BJ (cell line): ENCODE measurements around the gene DIS3L2. TPM values are rescaled to one million over a fixed set of nuclear protein-coding genes. Genes with fewer than 3 reads are reported as not detected.
A peak's percentile ranks its signal among the peaks of the same experiment; 100 is the strongest.

ENCODE experiments used
- CTCF ChIA-PET: fragments of 350-600 bp; formaldehyde crosslinking; extraction: SDS; loops from one replicate; lab custom pipeline; 2021; ENCODE audit warnings: antibody characterized with exemption, inconsistent platforms; lab: Yijun Ruan, JAX
- POLR2A ChIA-PET: fragments of 300-600 bp; sonication (Branson Sonifier 250); formaldehyde crosslinking; extraction: SDS; loops from one replicate; lab custom pipeline; 2021; ENCODE audit warnings: antibody characterized with exemption; lab: Charles Lee
- DNase-seq: peaks from one replicate; pipeline ENCODE4 v3.0.0-alpha.2; 2011; ENCODE audit warnings: low read depth
- H3K27me3 ChIP-seq: 2 replicates; pipeline ENCODE4 v1.6.0; 2011; ENCODE audit warnings: low read length; ENCODE audit not compliant: control insufficient read depth, insufficient read depth
- H3K36me3 ChIP-seq: 2 replicates; pipeline ENCODE4 v1.5.1; 2011; ENCODE audit warnings: low read length; ENCODE audit not compliant: control insufficient read depth, insufficient read depth
- H3K4me3 ChIP-seq: 2 replicates; pipeline ENCODE4 v1.5.1; 2011; ENCODE audit warnings: low read depth, mild to moderate bottlenecking, control low read depth, low read length
- polyA plus RNA-seq: library from polyadenylated mRNA; depleted of rRNA; stranded (reverse); fragments of >200 nt; gene quantifications from 2 replicates; pipeline ENCODE4 v1.2.3, GENCODE V29; 2011
- TF ChIP-seq, protein P1 (sequence below): IDR thresholded peaks from 2 replicates; pipeline ENCODE4 v1.5.1; 2011; ENCODE audit warnings: low read depth, mild to moderate bottlenecking, control low read depth, inconsistent platforms, low read length, moderate library complexity; ENCODE audit not compliant: insufficient read depth

The DIS3L2 gene
- polyA plus RNA-seq, 1 experiment = 12.4 TPM

DNA sequence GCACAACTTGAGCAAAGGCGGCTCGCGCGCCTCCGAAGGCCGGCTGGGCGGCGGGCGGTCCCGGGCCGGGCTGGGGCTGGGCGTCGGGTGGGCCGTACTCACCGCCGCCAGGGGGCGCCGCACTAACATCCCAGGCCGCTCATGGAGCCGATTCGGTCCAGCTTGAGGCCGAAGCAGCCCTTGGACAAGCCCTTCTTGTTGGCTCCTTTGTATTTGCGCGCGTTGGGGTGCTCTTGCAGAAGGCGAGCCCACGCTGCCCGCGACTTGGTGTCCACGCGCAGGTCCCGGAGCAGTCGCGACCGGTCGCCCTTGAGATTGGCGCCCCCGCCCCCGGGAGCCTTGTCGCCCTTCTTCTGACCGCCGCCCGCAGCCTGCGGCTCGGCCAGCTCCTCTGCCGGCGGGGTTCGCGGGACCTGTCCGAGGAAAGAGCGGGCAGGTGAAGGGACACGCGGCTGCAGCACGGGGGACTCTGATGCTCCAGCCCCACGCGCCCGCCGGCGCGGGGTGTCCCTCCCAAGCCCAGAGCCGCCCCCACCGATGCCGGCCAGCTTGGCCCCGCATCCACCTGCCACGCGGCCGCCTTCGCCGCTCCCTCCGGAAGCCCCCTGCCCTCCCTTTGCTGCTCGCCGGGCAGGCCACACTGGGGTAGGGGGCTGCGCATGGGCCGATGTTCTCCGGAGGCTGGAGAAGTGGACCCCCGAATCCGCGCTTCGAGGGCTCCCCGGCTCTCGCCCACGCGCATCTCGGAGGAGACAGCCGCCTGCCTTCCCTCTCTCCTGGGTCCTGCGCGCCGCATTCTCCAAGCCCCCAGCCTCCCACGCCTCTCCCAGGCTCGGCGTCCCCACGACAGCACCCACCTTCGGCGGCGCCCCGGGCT is 36.0 kb upstream of the DIS3L2 start:
- TF ChIP-seq, protein P1, sequence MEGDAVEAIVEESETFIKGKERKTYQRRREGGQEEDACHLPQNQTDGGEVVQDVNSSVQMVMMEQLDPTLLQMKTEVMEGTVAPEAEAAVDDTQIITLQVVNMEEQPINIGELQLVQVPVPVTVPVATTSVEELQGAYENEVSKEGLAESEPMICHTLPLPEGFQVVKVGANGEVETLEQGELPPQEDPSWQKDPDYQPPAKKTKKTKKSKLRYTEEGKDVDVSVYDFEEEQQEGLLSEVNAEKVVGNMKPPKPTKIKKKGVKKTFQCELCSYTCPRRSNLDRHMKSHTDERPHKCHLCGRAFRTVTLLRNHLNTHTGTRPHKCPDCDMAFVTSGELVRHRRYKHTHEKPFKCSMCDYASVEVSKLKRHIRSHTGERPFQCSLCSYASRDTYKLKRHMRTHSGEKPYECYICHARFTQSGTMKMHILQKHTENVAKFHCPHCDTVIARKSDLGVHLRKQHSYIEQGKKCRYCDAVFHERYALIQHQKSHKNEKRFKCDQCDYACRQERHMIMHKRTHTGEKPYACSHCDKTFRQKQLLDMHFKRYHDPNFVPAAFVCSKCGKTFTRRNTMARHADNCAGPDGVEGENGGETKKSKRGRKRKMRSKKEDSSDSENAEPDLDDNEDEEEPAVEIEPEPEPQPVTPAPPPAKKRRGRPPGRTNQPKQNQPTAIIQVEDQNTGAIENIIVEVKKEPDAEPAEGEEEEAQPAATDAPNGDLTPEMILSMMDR = peak; percentile 72
- DNase-seq = no peak
- peaks cover 39% of the 10 kb centered on the region for H3K27me3 ChIP-seq
- POLR2A ChIA-PET = no interaction called here
- CTCF ChIA-PET = interaction anchor here (0.9 to 13.5 kb wide), 36 partner anchors 9 to 517 kb away, joined by 3 to 186 read pairs (median 6); no protein-coding TSS in a partner anchor
- H3K4me3 ChIP-seq = peak overlapping the region; percentile 32
- H3K36me3 ChIP-seq = no peaks in the 10 kb centered on the region

DNA sequence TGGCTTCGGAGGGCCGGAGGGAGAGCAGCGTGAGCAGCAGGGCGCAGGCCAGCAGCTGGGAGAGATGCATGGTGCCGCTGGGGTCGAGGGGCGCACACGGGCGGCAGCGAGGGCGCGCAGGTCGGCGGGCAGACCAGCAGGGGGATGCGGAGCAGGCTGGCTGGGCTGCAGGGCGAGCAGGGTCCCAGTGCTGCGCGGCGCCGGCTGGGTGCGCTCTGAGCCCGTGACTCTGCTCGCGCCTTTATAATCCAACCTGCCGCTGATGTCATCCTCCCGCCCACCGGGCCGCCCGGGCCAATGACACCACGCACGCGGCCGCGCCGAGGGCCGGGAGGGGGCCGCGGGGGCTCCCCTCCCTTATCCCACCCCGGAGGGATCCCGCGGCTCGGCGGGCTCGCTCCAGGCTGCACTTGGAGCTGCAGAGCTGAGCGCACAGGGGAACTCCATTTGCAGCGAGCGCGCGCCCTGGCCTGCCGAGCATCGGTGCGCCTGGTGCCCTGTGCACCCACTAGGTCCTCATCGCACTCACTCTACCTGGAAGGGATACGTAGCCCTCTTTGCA is 35.3 kb upstream of the DIS3L2 start, which contains the start of gene NPPC:
TSS of gene NPPC (minus strand) at position 217 of the 562 bp plus-strand sequence. CDS start at position 70, 147 bp downstream.
- no peaks in the 10 kb centered on the region for H3K36me3 ChIP-seq
- DNase-seq = no peak
- peak within 1 kb of the TSS; percentile 32 for H3K4me3 ChIP-seq
- TF ChIP-seq, protein P1 = no peak
- peaks cover 45% of the 10 kb centered on the region for H3K27me3 ChIP-seq
- POLR2A ChIA-PET = interaction anchor here (0.7 kb wide), 1 partner anchor 602 kb away, joined by 3 read pairs; no protein-coding TSS in a partner anchor
- CTCF ChIA-PET = interaction anchor here (0.9 to 13.5 kb wide), 23 partner anchors 8 to 511 kb away, joined by 3 to 186 read pairs (median 6); no protein-coding TSS in a partner anchor

DNA sequence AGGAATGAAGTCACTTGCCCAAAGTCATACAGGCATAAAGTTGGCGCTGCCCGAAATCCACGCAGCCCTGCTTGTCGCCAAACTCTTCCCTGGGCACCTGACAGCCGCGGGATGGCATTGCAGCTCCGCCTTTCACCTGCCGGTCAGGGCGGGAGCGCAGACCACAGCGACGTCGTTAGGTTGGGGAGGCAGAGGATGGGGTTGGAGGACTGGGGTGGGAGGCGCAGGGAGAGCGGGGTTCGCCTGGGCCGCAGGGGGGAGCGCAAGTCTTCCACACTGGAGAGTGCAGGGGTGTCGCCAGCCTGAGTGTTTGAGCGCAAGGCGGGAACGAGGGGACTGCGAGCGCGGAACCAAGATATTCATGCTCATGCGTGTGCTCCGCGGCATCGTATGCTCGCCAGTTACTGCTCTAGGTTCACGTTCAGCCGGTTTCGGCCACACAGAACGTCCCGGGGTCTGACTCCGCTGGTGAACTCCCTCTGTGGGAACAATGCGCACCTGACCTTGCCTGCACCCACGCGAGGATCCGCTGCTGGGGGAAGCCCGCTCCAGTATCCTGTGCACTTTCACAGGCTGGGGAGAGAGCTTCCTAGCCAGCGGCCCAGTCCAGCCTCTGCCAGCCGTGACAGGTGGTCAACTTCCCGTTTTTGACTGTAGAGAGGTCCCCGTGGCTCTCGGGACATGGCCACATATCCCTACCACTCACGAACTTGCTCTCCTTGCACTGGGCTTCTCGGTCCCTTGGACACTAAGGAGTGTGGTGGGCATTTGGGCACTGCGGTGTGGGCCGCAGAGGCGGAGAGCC is 34.5 kb upstream of the DIS3L2 start:
- TF ChIP-seq, protein P1 = no peak
- Histone ChIP-seq H3K4me3 (no peak overlapping the region; the same call in 1 of the 2 replicates), H3K27me3 (peaks cover 45% of the 10 kb centered on the region), H3K36me3 (no peaks in the 10 kb centered on the region)
- DNase-seq = no peak
- POLR2A ChIA-PET = interaction anchor here (0.7 kb wide), 1 partner anchor 601 kb away, joined by 3 read pairs; no protein-coding TSS in a partner anchor
- CTCF ChIA-PET = interaction anchor here (0.8 to 13.5 kb wide), 8 partner anchors 8 to 399 kb away, joined by 3 to 186 read pairs (median 28); no protein-coding TSS in a partner anchor

DNA sequence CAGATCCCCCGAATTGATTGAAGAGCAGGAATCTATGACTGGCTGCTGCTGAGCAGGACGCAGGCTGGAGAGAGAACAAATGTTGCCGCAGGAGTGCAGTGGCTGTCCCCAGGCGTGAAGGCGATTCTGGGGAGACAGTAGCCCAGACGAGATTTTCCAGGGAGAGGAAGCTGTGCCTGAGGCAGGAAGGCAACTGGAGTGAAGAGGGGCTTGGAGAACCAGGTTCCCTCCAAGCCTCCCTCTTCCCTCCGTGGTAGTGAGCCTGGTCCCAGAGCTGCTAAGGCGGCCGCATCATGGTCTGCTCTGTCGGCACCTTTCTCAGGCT is 34.0 kb upstream of the DIS3L2 start:
- ChIA-PET CTCF (interaction anchor here (0.8 to 13.5 kb wide), 5 partner anchors 10 to 398 kb away, joined by 3 to 186 read pairs (median 34); no protein-coding TSS in a partner anchor), POLR2A (no interaction called here)
- Histone ChIP-seq H3K36me3 (no peaks in the 10 kb centered on the region), H3K4me3 (no peak overlapping the region), H3K27me3 (peaks cover 45% of the 10 kb centered on the region)
- TF ChIP-seq, protein P1 = no peak
- no peak for DNase-seq
